HT1080 (cell line): ENCODE results near the gene SPIRE1. TPM values are rescaled to one million over a fixed set of nuclear protein-coding genes. Genes with fewer than 3 reads are reported as not detected.
"Not testable (repeated sequence)": the region's sequence is repeated elsewhere in the genome, so short reads cannot be mapped to it uniquely, and the experiment has no call there.

Source experiments
- DNase-seq: peaks from one replicate; pipeline ENCODE4 v3.0.0-alpha.2; 2015; ENCODE audit warnings: low read depth
- total RNA-seq: library from RNA; depleted of rRNA; stranded (reverse); fragments of >200 nt; shearing (Covaris generic); gene quantifications from 2 replicates; pipeline ENCODE4 v1.2.3, GENCODE V29; 2014

Gene SPIRE1
- total RNA-seq, 1 experiment from 2014 or later: 14.8 TPM

DNA sequence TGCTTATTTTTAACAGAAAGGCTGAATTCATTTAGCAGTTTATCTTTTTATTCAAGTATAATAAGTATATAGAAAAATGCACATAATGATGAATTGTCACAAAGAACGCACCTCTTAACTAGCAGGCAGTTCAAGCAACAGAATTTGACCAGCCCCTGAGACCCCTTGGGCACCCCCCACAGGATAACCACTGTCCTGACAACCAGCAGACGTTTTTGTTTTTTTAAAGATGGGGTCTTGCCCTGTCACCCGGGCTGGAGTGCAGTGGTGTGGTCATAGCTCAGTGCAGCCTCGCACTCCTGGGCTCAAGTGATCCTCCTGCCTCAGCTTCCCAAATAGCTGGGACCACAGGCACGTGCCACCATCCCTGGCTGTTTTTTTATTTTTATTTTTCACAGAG is 236.2 kb downstream of the SPIRE1 start:
- no peak for DNase-seq

DNA sequence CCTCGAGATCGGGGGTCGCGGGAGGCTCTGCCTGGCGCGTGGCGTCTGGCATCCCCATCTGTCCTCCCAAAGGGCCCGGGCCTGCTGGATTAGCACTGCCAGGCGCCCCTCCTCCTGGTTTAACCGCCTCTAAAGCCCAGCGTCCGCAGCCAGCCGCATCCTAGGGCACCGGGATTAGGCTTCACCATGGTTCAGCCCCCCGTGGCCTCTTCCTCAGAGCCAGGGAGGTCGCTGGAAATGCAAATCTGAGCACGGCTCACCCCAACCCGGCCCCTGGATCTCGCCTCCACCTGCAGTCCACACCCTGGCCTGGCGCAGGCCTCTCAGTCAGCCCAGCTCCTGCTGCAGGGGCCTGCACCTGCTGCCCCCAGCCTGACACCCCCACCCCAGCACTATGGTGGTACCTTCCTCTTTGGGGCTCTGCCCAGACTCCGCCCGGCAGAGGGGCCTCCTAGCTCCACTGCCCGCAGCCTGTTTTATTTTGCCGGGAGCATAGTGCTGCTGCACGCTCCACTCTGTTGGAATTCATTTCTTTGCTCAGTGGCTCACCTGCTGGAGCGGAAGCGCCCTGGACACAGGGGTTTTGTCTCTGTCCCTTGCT is 237.0 kb downstream of the SPIRE1 start:
- no peak for DNase-seq

DNA sequence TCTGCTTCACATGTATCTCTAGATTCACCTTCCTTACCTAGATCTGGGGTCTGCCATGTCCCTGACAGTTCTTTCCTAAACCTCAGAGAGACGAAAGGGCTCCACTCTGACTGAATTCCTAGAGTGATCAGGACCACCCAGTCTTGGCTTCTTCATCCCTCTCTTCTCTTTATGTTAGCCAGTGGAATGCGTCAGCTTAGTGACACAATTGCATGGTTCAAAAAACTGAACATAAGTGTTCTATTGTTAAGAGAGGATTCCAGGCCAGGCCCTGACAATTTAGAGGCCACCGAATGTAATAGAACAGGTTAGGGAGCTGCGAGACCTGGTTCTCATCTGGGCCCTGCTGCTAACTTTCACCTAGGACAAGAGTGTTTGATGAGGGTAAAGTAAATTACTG is 240.2 kb downstream of the SPIRE1 start:
- DNase-seq: no peak

DNA sequence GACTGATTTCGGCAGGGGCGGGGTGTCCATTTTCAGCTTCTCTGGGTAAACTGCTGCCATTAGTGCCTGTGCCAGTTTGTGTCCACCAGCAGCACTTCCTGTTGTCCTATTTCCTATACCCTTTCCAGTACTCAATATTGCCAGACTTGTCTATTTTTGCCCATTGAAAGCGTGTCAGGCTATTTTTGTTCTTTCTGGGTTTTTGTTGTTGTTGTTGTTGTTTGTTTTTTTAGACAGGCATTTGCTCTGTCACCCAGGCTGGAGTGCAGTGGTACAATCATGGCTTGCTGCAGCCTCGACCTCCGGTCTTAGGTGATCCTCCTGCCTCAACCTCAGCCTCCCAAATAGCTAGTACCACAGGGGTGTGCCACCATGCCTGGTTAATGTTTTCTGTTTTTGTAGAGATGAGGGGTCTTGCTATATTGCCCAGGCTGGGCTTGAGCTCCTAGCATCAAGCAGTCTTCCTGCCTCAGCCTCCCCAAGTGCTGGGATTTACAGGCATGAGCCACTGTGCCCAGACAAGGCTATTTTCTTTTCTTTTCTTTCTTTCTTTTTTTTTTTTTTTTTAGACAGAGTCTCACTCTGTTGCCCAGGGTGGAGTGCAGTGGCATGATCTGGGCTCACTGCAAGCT is 241.7 kb downstream of the SPIRE1 start:
- no peak for DNase-seq

DNA sequence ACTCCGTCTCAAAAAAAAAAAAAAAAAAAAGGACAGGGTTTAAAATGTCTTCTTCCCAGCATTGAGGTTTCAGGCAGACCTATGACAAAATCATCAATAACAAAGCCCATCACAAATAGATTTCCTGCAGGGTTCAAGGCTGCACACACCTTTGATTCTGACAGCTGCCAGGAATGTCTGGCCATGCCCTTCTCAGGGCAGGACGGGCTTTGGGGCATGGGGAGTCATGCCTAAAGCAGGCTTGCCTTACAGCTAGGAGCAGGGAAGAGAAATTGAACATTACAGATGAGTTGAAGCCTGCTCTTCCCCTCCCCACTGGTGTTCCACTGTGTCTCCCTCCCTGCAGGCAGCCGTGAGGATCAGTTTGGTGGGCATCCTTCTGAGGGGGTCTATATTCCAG is 246.5 kb downstream of the SPIRE1 start:
- no peak for DNase-seq

DNA sequence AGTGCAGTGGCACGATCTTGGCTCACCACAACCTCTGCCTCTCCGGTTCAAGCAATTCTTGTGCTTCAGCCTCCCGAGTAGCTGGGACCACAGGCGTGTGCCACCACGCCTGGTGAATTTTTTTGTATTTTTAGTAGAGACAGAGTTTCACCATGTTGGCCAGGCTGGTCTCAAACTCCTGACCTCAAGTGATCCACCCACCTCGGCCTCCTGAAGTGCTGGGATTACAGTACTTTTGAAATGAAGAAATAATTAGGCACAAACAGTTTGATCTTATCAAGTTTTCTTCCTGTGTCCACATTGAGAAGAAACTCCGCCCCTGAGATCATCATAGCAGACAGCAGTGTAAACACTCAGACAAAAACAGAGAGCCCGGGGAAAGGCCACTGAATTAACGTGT is 247.2 kb downstream of the SPIRE1 start:
- DNase-seq: not testable (repeated sequence)

DNA sequence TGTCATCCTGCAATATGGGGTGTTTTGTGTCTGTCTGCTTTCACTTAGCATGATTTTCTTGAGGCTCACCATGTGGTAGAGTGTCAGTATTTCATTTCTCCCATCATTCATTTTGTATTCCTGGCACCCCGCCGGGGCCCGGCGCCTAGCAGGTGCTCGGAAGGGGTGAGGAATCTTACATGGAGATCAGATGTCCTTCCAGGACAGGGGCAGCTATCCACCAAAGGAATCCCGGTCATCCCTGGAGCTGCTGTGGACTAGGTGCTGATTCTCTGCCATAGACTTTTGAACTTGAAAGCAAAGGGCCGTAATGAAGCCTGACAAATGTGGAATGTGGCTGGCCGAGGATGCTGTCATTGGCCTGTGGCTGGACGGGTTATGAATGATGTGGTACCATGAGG is 247.8 kb downstream of the SPIRE1 start:
- no peak for DNase-seq

DNA sequence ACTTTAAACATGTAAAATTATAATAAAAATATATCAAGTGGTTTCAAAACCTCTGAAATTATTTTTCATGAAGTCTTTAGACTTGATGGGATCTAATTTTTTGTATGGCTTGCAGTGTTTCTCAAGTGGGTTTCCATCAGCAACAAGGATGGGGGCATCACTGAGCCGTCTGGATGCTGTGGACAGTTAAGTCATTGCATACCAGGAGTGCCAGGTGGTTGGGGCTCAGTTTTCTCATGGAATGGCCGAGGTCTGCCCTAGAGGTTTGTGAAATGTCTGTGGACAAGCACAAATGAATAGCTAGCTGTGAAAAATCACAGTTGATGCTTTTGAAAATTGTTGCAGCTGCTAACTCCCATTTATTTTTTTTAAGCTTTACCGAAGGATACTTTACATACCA is 248.4 kb downstream of the SPIRE1 start:
- DNase-seq: no peak

DNA sequence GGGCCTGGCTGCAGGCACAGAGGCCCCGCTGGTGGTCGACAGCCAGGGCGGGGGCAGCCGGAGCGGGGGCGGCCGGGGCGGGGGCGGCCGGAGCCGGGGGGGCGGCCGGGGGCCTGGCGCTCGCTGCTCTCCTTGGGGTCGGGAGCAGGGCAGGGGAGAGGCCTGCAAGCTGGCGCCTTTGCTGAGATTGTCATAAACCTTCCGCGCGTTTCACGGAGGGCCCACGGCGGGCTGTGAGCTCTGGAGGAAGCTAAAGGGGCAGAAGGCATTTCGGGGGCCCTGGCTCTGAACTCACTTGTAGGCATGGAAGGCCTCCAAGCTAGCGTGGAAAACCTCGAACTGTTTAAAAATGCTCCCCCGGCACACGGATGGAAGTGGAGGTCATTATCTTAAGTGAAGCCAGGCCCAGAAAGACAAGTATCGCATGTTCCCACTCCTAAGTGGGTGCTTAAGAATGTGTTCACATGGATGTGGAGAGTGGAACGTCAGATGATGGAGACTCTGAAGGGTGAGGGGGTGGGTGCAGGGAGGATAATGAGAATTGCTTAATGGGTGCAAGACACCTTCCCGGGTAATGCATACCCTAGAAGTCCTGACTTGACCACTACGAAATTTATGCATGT is 249.5 kb downstream of the SPIRE1 start:
- DNase-seq: no peak

DNA sequence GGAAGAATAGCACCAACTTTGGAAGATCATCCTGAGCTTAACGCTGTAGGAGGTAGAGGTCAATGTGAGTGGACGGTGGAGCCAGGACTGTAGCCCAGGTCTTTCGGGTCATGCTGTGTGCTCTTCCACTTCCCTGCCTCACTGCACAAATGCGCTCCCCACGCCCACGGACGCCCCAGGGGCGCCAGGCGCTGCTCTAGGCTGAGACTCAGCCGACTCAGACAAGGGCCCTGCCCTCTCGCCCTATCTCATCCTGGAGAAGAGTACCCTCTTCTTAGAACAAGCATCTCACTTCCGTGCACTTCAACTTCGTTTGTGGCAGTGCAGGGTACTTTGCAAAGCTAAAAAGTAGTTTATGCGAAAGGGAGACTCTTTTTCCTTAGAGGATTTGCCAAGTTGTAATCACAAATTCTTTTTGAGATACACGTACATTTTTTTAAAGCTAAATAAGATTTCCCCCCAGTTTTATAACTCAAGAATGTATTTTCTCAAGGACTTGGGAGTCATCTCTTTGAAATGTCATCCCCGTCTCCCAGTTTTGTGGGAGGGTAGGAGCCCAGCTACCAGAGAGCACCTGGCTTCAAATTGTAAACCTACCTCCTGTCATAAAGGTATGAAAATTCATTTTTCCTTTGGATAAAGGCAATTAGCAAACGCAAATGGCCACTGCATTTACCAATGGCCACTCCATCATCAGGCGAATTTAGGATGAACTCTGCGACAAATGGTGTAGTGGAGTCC is 251.4 kb downstream of the SPIRE1 start:
- DNase-seq: no peak

DNA sequence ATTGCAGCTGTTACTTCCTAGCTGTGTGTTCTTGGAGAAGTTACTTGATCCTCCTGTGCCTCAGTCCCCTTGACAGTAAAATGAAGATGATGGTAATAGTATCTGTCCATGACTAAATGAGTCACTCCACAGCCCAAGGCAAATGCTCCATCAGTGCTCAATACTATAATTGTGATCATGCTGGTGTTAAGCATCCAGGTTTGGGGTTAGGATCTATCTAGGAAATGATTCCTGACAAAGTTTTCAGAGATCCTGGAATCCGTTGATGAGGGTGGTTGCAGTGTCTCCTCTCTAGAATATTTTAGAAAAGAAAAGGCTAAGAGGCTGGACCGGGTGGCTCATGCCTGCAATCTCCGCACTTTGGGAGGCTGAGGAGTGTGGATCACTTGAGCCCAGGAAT is 252.8 kb downstream of the SPIRE1 start:
- DNase-seq: no peak

DNA sequence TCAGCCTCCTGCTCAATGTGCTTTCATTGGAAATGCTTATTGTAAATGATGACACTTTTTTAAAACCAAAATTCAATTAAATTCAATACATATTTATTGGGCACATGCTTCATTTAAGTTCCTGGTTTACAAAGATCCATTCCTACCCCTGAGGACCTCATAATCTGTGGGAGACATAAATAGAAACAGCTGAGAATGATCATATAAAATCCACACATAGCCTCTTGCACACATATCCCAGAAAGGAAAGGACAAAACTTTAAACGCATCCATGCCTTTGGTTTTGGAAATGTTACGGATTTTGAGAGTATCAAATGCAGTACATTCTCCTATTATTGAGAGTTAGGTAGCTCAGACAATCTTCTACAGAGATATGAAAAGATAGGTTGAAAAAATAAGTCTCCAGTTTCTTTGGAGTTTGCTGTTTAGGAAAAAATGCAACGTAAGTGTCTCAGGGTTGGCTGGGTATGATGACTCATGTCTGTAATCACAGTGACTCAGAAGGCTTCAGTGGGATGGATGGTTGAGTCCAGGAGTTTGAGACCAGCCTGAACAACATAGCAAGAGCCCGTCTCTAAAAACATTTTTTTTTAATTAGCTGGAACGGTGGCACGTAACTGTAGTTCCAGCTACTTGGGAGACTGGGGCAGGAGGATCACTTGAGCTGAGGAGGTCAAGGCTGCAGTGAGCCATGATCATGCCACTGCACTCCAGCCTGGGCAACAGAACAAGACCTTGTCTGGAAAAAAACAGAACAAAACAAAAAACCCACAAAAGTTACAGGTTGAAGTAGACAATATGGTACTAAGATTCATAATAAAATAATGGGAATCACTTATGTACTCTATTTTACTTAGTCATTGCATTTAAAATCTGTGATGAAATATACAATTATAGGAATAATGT is 254.1 kb downstream of the SPIRE1 start:
- DNase-seq: peak; percentile 90

DNA sequence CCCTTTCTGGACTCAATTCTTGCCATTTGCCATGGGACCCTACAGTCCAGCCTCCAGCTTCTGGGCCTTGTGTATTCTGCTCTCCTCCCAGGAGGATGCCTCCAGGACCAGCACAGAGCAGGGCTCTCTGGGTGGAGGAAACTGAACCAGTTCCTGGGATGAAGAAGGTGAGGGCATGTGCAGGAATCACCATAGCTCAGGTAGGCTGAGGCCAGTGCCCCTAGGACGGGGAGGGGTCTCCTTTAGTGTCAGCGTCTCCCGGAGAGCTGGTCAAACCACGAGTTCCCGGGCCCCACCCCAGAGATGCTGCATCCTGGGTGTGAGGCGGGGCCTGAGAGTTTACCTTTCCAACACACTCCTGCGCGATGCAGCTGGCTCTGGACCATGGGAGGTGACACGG is 256.0 kb downstream of the SPIRE1 start:
- DNase-seq: no peak

DNA sequence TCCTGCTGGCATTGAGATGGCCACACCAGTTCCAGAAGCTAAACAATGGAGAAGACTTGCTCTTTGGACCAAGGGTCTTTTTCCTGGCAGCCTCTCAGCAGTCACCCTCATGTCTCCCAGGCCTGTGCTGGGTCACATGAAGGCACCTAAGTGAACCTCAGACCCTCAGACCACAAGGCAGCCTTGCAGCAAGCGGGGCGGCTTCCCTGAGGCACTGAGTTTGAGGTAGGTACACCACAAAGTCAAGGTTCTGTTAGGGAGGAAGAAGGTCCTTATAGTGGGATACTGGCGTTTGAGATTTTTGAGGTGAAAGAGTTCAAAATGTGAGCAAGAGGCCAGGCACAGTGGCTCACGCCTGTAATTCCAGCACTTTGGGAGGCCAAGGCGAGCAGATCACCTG is 258.7 kb downstream of the SPIRE1 start:
- DNase-seq: no peak

DNA sequence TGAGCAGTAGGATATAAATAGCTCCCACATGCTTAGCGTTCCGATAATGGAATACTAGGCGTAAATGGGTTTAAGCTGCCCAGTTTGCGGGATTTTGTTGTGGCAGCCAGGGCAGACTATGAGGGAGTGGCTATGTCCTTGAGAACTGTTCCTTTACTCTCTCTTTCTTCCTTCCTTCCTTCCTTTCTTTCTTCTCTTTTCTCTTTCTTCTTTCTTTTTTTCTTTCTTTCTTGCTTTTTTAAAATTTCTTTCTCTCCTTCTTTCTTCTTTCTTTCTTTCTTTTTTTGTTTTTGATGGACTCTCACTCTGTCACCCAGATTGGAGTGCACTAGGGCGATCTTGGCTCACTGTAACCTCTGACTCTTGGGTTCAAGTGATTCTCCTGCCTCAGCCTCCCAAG is 259.3 kb downstream of the SPIRE1 start:
- DNase-seq: no peak

DNA sequence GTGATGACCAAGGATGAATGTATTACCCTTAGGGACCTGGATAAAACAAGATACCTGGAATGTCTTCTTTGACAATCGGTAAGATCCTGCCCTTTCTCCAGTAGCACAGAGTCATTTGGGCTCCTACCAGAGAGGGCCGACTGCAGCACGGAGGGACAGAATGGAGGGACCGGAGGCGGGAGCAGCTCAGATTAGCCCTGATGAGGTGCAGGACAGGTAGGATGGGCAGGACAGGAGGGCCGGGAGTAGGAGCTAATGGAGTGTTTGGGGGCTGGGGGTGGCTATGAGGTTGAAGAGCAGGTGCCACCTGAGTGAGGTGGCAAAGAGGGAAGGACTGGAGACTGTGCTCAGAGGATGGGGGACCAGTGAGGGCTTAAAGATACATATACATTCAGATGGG is 260.1 kb downstream of the SPIRE1 start:
- no peak for DNase-seq

DNA sequence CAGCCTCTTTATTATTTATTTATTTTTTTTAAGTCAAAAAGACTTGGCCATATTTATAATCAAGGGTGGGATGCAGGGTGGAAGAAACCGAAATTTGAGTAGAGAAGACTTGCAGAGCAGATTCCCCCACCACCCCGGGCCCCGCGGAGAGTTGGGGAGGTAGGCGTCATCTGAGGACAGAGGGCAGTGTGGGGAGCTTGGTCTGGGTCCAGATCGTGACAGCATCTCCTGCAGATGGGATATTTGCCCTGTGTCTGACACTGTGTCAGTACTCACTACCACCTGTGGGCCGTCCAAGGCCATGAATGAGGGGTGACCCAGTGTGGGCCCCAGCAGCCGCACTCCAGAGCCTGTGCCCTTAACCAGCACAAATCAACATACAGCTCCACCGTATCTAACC is 260.7 kb downstream of the SPIRE1 start:
- DNase-seq: no peak
